HEK293 (cell line): ENCODE results near the gene DNMT1.

ENCODE experiments used
- CTCF ChIA-PET: fragments of 350-600 bp; formaldehyde crosslinking; extraction: SDS; loops from one replicate; lab custom pipeline; 2021; ENCODE audit warnings: antibody characterized with exemption; lab: Yijun Ruan, JAX
- POLR2A ChIA-PET: fragments of 300-600 bp; formaldehyde crosslinking; extraction: SDS; loops from one replicate; lab custom pipeline; 2020; ENCODE audit warnings: antibody characterized with exemption, inconsistent platforms; lab: Yijun Ruan, JAX
- H3K27ac ChIP-seq: fragments of 200-500 bp; sonication (Bioruptor generic); 2 replicates; pipeline ENCODE4 v1.5.1; 2014; ENCODE audit warnings: low read depth, low read length, control low read depth, inconsistent platforms; ENCODE audit errors: extremely low read depth
- H3K36me3 ChIP-seq, 2 experiments: fragments of 200-500 bp in 1 of 2; sonication (Bioruptor generic) in 1 of 2; 1 replicate in 1 of 2; 2 replicates in 1 of 2; pipeline ENCODE4 v1.5.1; 2014 to 2017; ENCODE audit warnings: inconsistent platforms in 2 of 2, low read length in 2 of 2; ENCODE audit not compliant: control insufficient read depth in 2 of 2, insufficient read depth in 1 of 2
- H3K4me1 ChIP-seq: fragments of 200-500 bp; sonication (Bioruptor generic); 2 replicates; pipeline ENCODE4 v1.5.1; 2014; ENCODE audit warnings: mild to moderate bottlenecking, low read length, inconsistent platforms; ENCODE audit not compliant: control insufficient read depth, insufficient read depth
- H3K4me3 ChIP-seq: 2 replicates; pipeline ENCODE4 v1.5.1; 2011; ENCODE audit warnings: low read depth, mild to moderate bottlenecking, control low read depth, low read length, moderate library complexity
- H3K9me3 ChIP-seq: fragments of 200-500 bp; sonication (Bioruptor generic); 2 replicates; pipeline ENCODE4 v1.5.1; 2014; ENCODE audit warnings: low read depth, low read length, inconsistent platforms; ENCODE audit not compliant: control insufficient read depth, insufficient read depth
- BCL11B ChIP-seq: fragments of 450-650 bp; formaldehyde crosslinking; IDR thresholded peaks from 2 replicates; pipeline ENCODE4 v1.5.1; 2016; ENCODE audit warnings: low read depth, missing biosample characterization, missing genetic modification characterization
- GLI2 ChIP-seq: fragments of 450-650 bp; formaldehyde crosslinking; IDR thresholded peaks from 2 replicates; pipeline ENCODE4; 2017; ENCODE audit warnings: missing biosample characterization, missing genetic modification characterization, low read depth, borderline replicate concordance
- TCF7L2 ChIP-seq: IDR thresholded peaks from 2 replicates; pipeline ENCODE4 v1.6.1; 2011; ENCODE audit warnings: low read depth, mild to moderate bottlenecking, inconsistent platforms, low read length, moderate library complexity, borderline replicate concordance
- ZNF114 ChIP-seq: fragments of 450-650 bp; formaldehyde crosslinking; IDR thresholded peaks from 2 replicates; pipeline ENCODE4 v1.5.0; 2017; ENCODE audit warnings: missing biosample characterization, missing genetic modification characterization
- ZNF16 ChIP-seq: fragments of 450-650 bp; formaldehyde crosslinking; IDR thresholded peaks from 2 replicates; pipeline ENCODE4 v1.5.1; 2016; ENCODE audit warnings: low read depth, missing biosample characterization, missing genetic modification characterization
- ZNF2 ChIP-seq: fragments of 450-650 bp; formaldehyde crosslinking; IDR thresholded peaks from 2 replicates; pipeline ENCODE4 v1.5.1; 2016; ENCODE audit warnings: missing biosample characterization, missing genetic modification characterization
- ZNF350 ChIP-seq: fragments of 450-650 bp; formaldehyde crosslinking; IDR thresholded peaks from 2 replicates; pipeline ENCODE4 v1.5.0; 2017; ENCODE audit warnings: missing biosample characterization, mild to moderate bottlenecking, missing genetic modification characterization
- ZNF398 ChIP-seq: fragments of 450-650 bp; formaldehyde crosslinking; IDR thresholded peaks from 2 replicates; pipeline ENCODE4 v1.5.1; 2017; ENCODE audit warnings: missing biosample characterization, missing genetic modification characterization
- ZNF433 ChIP-seq: fragments of 450-650 bp; formaldehyde crosslinking; IDR thresholded peaks from 2 replicates; pipeline ENCODE4 v1.5.1; 2016; ENCODE audit warnings: missing biosample characterization, missing genetic modification characterization, low read depth
- ZNF449 ChIP-seq: fragments of 450-650 bp; formaldehyde crosslinking; IDR thresholded peaks from 2 replicates; pipeline ENCODE4 v1.5.1; 2017; ENCODE audit warnings: missing biosample characterization, mild to moderate bottlenecking, missing genetic modification characterization, moderate library complexity
- ZNF488 ChIP-seq: fragments of 450-650 bp; formaldehyde crosslinking; IDR thresholded peaks from 2 replicates; pipeline ENCODE4 v1.5.1; 2016; ENCODE audit warnings: missing biosample characterization, missing genetic modification characterization
- ZNF544 ChIP-seq: fragments of 450-650 bp; formaldehyde crosslinking; IDR thresholded peaks from 2 replicates; pipeline ENCODE4 v1.5.0; 2017; ENCODE audit warnings: missing biosample characterization, missing genetic modification characterization
- ZNF596 ChIP-seq: fragments of 450-650 bp; IDR thresholded peaks from 2 replicates; pipeline ENCODE4 v1.5.0; 2018; ENCODE audit warnings: missing biosample characterization, mild to moderate bottlenecking, missing genetic modification characterization, moderate library complexity
- ZNF621 ChIP-seq: fragments of 450-650 bp; formaldehyde crosslinking; IDR thresholded peaks from 2 replicates; pipeline ENCODE4 v1.5.1; 2017; ENCODE audit warnings: missing biosample characterization, missing genetic modification characterization
- ZSCAN16 ChIP-seq: fragments of 450-650 bp; formaldehyde crosslinking; IDR thresholded peaks from 2 replicates; pipeline ENCODE4 v1.5.1; 2016; ENCODE audit warnings: missing biosample characterization, missing genetic modification characterization
- ZSCAN23 ChIP-seq: fragments of 450-650 bp; formaldehyde crosslinking; IDR thresholded peaks from 2 replicates; pipeline ENCODE4 v1.5.1; 2016; ENCODE audit warnings: missing biosample characterization, missing genetic modification characterization
- TF ChIP-seq, protein P1 (sequence below): fragments of 450-650 bp; formaldehyde crosslinking; IDR thresholded peaks from 2 replicates; pipeline ENCODE4 v1.5.1; 2016; ENCODE audit warnings: missing biosample characterization, missing genetic modification characterization, borderline replicate concordance

DNMT1 gene

GRCh38 chr19:10223488-10224213, 28.9 kb upstream of the DNMT1 start:
- CTCF ChIA-PET, result interaction anchor here (0.6 to 1.0 kb wide), 3 partner anchors 15 to 196 kb away, joined by 3 to 4 read pairs (median 3); no protein-coding TSS in a partner anchor
- Histone ChIP-seq H3K4me3 (no peak overlapping the region), H3K4me1 (no peaks in the 10 kb centered on the region), H3K27ac (no peak overlapping the region), H3K9me3 (no peaks in the 10 kb centered on the region), H3K36me3 (peaks cover 0 to 9% of the 10 kb centered on the region in 2 experiments; a peak in 1 of 3 replicates)
- POLR2A ChIA-PET, result interaction anchor here (0.6 to 0.7 kb wide), 2 partner anchors 8 to 34 kb away, joined by 3 to 5 read pairs; no protein-coding TSS in a partner anchor
- no peak for TF ChIP-seq ZNF16 (tag by site-specific recombination)
- TF ChIP-seq ZNF2 (tag by site-specific recombination), result no peak
- no peak for TF ChIP-seq ZSCAN16 (tag by site-specific recombination)
- no peak for TF ChIP-seq ZNF596 (tag by site-specific recombination)
- no peak for TF ChIP-seq ZNF488
- no peak for TF ChIP-seq ZNF621
- TF ChIP-seq ZSCAN23 (tag by site-specific recombination), result no peak
- TF ChIP-seq ZNF544 (tag by site-specific recombination), result no peak
- TF ChIP-seq ZNF350 (tag by site-specific recombination), result no peak
- no peak for TF ChIP-seq ZNF114
- TF ChIP-seq BCL11B (tag by site-specific recombination), result no peak
- TF ChIP-seq, protein P1, sequence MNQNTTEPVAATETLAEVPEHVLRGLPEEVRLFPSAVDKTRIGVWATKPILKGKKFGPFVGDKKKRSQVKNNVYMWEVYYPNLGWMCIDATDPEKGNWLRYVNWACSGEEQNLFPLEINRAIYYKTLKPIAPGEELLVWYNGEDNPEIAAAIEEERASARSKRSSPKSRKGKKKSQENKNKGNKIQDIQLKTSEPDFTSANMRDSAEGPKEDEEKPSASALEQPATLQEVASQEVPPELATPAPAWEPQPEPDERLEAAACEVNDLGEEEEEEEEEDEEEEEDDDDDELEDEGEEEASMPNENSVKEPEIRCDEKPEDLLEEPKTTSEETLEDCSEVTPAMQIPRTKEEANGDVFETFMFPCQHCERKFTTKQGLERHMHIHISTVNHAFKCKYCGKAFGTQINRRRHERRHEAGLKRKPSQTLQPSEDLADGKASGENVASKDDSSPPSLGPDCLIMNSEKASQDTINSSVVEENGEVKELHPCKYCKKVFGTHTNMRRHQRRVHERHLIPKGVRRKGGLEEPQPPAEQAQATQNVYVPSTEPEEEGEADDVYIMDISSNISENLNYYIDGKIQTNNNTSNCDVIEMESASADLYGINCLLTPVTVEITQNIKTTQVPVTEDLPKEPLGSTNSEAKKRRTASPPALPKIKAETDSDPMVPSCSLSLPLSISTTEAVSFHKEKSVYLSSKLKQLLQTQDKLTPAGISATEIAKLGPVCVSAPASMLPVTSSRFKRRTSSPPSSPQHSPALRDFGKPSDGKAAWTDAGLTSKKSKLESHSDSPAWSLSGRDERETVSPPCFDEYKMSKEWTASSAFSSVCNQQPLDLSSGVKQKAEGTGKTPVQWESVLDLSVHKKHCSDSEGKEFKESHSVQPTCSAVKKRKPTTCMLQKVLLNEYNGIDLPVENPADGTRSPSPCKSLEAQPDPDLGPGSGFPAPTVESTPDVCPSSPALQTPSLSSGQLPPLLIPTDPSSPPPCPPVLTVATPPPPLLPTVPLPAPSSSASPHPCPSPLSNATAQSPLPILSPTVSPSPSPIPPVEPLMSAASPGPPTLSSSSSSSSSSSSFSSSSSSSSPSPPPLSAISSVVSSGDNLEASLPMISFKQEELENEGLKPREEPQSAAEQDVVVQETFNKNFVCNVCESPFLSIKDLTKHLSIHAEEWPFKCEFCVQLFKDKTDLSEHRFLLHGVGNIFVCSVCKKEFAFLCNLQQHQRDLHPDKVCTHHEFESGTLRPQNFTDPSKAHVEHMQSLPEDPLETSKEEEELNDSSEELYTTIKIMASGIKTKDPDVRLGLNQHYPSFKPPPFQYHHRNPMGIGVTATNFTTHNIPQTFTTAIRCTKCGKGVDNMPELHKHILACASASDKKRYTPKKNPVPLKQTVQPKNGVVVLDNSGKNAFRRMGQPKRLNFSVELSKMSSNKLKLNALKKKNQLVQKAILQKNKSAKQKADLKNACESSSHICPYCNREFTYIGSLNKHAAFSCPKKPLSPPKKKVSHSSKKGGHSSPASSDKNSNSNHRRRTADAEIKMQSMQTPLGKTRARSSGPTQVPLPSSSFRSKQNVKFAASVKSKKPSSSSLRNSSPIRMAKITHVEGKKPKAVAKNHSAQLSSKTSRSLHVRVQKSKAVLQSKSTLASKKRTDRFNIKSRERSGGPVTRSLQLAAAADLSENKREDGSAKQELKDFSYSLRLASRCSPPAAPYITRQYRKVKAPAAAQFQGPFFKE, result no peak
- no peak for TF ChIP-seq ZNF398
- no peak for TF ChIP-seq TCF7L2
- no peak for TF ChIP-seq GLI2 (tag by site-specific recombination)
- no peak for TF ChIP-seq ZNF449 (tag by site-specific recombination)
- TF ChIP-seq ZNF433 (tag by site-specific recombination), result no peak
